NCI-H1930 (cell line): ENCODE results near the gene MCAT.
"Not testable (repeated sequence)": the region's sequence is repeated elsewhere in the genome, so short reads cannot be mapped to it uniquely, and the experiment has no call there.

Source experiments
- DNase-seq, 2 experiments: peaks; one replicate each; lab custom pipeline; 2025; lab: John Stamatoyannopoulos, UW

Gene MCAT

DNA sequence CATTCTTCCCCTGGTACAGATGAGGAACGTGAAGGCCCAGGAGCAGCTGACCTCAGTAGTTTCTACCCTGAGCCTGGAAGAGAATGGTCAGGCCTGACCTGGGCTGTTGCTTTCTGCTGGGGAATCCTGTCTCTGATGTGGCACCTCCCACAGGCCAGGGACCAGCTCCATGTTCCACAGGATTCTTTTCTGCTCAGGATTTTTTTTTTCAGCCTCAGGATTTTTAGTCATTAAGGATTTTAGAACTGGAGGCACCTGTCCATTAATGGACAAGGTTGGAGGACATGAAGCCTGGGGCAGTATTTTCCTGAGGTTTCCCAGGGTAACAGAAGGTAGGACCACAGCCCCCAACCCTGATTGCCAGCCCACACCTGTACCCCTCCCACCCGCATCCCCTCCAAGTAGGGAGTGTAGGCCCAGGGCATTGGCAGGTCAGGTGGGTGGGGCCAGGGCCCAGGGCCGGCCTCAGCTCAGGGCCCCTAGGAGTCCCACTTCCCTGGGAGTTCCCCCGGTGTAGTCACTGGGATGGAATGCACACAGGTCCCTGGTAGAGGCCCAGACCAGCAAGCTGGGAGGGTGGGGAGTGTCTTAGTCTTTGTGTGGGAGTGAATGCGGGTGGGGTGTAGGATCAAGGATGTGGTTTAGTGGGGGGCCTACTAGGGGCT, 16.6 kb downstream of the MCAT start:
- DNase-seq, result no peak

DNA sequence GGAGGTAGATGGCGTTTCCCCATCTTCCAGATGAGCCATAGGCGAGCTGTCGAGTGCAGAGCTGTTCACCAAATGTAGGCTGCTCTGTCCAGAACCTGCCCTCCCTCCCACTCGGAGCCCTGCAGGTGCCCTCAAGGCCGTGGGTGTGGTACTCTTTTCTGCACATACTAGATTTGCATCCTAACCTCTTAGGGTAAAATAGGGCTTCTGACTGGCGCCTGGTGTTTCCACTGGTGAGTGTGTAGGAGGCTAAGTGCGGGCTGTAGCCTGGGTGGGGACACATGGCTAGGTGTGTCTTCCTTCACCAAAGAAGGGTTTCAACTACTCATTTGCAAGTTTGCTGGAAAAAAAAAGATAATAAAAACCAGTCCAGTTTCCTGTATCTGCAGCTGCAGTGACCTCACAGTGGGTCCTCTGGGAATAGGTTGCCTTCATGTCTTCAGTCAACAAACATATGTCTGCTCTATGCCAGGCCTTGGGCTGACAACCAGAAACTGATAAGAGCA, 24.2 kb downstream of the MCAT start:
- DNase-seq, result no peak

DNA sequence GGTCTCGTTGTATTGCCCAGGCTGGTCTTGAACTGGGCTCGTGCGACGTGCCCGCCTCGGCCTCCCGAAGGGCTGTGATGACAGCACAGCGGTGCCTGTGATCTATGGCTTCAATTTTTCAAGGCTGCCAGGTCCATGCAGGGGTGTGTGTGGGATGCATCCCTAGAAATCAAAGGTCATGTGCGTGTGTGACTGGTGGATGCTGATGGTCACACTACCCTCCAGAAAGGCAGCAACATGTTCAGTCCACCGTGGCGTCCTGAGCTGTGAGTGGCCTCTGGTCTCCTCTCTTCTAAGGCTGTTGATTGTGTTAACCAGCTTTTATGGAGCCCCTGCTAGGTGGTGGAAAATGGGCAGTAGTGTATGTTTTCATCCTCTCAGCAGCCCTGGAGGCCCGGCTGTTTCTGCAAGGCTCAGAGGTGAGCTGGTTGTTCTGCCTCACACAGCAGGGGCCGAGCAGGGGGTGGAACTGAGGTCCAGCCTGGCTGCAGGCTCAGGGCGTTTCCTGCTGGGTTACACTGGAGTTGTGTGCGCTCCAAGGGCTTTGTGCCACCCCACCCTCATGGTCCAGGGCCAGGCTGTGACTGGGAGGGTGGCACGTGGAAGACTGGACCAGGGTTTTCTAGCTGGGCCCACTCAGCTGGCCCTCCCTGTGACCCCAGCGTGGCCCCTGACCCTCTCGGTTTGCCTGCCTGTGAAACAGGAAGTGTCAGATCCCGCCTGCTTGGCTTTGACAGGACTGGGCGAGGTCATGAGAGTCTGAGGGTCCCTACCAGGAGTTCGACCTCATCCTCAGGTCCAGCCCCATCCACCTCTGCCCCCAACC, 25.0 kb downstream of the MCAT start:
- DNase-seq, result no peak

DNA sequence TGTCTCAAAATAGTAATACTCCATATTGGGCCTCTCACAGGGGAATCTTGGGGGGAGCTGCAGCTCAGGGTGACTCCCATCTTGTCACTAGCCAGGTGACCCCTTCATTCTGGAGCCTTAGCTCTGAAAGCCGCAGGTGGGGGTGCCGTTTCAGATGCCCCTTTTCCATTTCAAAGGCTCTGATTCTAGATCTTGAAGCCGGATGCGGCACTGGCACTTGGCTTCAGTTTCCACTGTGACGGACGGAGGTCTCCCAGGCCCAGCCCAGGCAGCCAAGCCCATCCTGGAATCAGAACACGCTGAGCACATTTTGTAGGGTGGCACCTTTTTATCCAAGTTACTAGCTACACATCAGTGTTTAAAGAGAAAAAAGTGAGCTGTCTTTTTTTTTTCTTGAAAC, 26.3 kb downstream of the MCAT start:
- DNase-seq, result no peak

DNA sequence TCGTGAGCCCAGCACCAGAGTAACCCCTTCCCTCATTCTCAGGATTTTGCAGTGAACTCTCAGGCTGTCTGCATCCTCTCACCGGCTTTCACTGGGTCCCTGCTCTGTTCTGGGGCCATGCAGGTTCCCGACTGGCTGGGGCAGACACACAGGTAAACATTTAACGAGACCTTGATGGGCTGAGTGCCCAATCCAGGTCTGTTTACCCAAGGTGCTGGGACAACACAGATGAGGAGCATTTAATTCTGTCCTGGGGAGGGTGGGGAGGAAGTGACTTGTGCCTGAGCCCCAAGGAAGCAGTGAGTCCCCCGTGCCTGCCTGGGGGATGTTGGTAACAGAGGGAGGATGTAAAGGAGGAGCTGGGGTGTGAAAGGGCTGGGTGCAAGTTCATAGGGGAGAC, 28.2 kb downstream of the MCAT start:
- no peak for DNase-seq

DNA sequence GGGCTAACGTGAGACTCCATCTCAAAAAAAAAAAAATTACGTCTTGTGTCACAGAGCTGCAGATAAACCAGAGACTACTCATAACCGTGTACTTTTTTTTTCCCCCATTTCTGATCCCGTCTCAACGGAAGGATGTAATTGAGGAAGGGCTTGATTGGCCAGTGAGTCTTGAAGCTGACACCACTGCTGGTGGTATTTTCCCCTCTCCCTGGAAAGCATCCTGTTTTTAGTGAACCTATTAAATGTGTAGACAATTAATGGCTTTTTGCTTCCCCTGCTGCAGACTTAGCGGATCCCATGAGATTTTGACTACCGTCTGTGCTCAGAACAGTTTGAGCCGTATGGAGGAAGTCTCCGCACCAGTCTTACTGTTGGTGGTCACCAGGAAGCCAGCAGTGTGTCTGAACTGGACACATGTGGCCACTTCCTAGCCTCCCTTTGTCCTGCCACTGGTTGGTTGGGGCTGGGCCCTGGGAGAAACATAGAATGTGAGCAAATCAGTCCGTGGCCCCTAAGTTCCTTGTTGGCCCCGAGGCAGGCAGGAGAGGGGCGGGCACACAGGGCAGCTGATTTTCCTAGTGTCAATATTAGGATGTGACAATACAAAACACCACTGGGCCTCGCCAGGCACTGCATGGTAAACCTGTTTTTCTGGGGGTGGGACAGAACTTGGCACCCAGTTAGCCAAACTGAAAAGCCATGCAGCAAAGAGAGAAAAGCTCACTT, 29.5 kb downstream of the MCAT start:
- no peak for DNase-seq

DNA sequence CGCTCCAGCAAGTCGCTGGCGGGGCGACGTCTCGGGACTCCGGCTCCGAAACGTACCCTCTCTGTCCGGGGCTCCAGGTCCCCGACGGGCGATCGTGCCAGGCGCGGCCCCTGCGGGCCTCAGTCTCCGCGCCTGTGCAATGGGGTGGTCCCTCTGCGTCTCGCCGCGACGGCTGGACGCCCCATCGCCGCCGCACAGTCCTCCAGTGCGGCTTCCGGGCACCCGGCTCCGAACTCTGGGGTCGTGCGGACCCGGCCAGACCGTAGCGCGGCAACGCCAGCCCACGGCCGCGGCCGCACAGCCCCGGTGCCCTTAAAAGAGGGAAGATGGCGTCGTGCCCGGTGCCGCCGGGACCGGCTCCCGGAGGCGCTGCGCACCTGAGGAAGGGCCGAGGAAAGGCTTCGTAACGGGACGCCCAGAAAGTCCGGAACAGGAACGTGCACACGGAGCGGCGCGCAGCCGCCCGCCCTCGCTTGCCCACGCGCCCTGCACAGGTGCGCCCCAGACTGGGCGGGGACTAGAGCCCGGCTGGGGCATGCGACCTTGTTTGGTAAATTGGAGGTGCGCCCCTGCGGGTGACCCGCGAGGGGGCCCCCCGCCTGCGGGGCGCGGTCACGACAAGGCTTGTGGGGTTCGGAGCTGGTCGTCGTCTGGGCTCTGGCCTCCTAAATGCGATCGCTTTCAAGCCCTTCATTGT, 32.1 kb downstream of the MCAT start:
- DNase-seq, result no peak

DNA sequence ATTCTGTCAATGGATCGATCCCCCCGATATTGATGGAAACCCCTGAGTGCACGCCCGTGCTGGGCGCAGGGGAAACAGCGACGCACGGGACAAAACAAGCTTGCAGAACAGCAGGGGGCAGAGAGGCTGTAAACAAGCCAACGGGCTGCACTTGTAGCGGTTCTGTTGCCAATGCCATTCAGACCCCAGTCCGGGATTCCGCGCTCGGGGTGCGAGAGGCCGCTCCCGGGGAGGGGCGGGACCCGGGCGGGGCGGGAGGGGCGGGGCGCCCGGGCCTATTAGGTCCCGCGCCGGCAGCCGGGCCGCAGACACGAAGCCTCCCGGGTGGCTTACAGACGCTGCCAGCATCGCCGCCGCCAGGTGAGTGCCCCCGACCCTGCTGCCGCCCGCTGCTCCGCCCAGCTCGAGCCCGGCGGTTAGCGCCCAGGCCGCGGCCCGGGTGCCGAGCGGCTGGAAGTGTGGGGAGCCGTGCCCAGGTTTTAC, 32.7 kb downstream of the MCAT start, which contains the start of gene BIK:
BIK (plus strand) TSS at position 307 of the 483 bp plus-strand sequence. CDS start 13,273 bp downstream, outside the sequence.
- DNase-seq, result peak in 1 of 2 experiments; percentile 22

DNA sequence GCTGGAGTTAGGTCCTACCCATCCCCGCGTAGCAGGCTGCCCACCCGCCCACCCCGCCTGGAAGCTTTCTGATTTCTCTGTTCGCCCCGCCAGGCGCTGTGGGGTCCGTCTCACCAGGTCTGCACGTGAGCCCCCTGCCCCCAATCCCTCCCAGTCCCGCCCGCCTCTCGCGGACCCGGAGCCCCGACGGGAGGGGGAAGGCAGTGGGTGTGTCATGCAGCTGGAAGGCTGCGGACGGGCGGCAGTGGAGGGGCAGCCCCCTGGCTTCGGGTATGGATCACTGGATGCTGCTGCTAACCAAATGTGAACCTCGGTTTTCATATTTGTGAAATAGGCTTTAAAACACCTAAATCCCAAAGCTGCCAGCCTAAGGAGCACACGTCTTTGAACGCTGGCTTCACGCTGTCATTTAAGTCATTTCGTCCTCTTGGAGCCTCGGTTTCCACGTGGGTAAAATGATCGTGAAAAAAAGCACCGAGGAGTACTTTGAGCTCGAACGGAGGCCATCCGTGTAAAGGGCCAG, 33.2 kb downstream of the MCAT start:
- no peak for DNase-seq

DNA sequence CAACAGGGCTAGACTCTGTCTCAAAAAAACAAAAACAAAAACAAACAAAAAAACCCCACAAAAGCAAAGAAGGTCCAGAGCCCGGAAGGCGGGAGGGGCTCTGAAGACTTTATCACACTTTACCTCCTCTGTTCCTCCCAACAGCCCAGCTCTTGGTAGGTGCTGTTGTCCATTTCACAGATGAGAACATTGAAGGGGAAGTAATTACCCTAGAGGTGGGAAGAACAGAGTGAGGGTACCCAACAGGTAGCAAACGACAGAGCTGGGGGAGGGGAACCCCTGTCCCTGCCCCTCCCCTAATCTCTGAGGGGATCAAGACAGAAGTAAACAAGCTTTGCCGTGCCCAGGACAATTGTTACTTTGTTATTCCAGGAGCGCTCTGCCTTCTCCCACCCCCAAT, 33.7 kb downstream of the MCAT start:
- no peak for DNase-seq

DNA sequence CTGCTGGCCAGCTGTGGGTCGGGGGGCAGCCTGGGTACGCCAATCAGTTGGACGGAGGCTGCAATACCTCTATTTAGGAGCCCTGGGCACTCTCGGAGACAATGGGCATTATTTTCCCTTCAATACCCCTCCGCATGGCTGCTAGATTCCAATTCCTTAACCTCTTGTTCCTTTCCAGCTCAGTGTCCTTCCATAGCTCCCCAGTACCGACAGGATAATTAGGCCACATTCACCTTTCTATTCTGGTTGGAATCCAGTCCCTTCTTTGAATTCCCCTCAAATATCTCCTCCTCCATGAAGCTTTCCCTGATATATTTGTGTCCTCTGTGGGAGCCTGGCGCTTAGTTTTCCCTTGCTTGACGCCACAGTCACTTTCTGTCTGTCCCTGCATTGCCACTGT, 36.9 kb downstream of the MCAT start:
- no peak for DNase-seq

DNA sequence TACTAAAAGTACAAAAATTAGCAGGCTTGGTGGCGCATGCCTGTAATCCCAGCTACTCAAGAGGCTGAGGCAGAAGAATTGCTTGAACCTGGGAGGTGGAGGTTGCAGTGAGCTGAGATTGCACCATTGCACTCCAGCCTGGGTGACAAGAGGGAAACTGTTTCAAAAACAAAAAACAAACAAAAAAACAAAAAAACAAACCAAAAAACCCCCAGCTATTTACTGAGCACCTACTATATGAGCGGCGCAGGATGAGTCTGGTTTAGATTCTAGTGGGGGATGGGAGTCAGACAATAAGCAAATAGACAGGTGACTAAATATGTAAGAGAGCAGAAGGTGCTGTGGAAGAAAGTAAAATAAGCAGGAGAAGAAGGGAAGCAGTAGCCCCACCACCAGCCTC, 38.2 kb downstream of the MCAT start:
- DNase-seq, result not testable (repeated sequence)

DNA sequence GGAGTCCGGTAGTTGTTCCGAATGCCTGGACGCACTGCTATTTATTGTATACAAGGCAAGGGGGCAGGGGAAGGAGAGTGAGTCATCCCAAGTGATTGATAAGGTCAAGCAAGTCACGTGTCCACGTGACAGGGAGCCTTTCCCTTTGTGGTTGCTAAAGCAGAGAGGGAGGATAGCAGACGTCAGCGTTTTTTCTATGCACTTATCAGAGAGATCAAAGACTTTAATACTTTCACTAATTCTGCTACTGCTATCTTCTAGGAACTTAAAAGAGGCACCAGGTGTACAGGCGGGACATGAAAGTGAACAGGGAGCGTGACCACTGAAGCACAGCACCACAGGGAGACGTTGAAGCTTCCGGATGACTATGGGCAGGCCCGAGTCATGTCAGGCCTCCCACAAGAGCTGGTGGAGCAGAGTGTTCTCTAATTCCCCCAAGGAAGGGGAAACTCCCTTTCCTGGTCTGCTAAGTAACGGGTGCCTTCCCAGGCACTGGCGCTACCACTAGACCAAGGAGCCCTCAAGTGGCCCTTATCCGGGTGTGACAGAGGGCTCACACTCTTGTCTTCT, 39.1 kb downstream of the MCAT start:
- not testable (repeated sequence) for DNase-seq

DNA sequence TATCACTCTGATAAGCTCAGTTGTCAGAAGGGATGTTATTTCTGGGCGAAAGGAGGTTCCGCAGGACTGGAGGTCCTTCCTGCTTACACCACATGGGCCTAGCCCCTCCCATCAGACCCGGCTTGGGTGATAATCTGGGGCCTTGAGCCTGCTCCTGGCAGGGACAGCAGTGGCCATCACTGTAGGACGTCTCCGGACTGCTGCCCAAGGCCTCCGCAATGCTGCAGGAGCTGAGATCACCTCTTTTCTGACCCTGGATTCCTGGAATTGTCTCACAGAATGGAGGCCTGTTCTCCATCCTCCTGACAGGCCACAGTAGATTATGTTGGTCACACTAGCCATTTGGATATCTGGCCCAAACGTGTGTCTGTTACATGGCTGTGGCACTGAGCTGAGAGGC, 41.9 kb downstream of the MCAT start:
- no peak for DNase-seq

DNA sequence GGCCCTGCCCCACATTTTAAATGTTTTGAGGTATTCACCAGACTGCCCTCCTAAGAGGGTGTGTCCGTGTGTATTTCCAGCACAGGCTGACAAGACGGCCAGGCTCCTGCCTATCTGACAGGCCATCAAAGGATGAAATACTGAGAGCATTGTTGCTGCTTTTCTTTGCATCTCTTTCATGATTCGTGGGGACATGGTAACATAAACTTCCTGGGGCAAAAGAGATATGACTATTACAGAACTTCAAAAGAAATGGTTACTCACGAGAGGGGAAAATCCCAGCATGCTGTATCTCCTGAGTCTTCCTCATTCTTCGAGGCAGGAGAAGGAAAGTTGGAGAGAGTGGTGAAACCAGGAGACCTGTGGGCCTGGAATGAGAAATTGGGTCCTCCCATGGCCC, 43.0 kb downstream of the MCAT start:
- DNase-seq, result no peak

DNA sequence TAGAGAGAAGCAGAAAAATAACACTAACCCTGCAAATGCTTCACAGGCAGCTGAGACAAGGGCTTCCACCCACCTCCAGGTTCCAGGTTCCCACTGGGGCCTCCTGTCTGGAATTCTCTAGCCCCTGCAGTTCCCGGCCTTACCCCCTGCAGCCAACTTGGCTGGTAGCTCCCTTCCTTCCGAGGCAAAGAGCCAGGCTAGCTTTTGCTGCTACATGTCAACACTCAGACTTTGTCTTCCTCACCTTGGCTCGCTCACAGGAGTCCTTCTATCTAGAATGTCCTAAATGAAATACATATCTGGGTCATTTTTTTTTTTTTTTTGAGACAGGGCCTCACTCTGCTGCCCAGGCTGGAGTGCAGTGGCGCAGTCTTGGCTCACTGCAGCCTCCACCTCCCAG, 44.1 kb downstream of the MCAT start:
- DNase-seq, result no peak

DNA sequence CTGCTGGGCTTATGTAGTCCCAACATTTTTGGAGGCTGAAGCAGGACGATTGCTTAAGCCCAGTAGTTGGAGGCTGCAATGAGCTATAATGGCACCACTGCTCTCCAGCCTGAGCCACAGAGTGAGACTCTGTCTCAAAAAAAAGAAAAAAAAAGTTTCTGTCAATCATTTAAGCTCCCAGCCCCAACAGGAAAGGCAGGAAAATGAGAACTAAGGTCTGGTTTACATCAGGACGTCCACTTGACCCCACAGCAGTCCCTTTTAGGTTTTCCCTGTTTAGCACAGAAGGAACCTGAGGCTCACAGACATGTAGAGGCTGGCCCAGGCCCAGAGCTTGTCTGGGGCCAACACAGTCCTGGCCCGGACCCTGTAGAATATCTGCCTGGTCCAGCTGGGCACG, 44.8 kb downstream of the MCAT start:
- DNase-seq, result no peak

DNA sequence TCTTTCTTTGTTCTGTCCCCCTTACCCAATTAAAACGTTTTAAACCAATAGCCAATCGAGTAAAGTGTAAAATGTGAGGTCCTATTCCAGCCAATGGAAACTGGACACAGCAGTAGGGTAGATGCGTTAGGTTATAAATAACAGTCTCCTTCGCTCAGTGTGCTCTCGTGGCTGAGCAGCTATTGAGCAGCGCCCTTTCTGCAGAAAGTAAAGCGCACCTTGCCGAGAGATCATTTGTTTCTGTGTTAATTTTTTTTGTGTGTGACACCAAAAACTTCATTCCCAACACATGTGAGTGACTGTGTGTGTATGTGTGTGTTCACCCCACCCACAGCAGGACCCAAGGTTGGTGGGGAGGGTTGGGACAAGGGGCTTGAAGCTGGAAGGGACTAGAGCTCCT, 46.8 kb downstream of the MCAT start:
- DNase-seq, result no peak

DNA sequence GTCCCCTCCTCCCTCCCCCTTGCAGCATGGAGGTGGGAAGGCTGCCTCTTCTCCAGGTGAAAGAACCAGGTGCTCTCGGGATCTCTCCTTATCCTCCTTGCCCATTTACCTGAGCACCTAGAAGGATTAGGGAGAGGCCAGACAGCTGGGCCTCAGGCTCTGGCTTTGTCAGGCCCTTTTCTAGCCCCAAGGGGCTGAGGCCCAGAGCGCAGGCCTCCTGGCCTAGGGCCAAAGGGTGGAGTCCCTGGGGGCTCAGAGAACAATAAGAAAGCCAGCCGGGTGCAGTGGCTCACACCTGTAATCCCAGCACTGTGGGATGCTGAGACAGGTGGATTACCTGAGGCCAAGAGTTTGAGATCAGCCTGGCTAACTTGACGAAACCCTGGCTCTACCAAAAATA, 48.6 kb downstream of the MCAT start:
- no peak for DNase-seq

DNA sequence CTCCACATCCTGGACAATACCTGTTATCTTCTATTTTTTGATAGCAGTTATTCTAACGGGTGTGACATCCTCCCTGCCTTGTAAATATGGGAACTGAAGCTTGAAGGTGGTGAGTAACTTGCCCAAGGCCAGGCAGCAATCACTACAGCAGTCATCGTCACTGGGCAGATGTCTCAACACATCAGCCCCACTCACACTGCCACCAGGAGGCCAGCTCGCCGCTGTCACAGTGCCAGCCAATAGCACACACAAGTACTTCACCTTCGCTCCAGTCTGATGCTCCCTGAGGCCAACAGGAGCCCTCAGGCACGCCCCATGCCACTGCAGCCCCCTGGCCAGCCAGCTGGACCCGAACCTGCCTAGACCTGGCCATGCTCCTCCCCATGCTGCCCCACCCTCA, 49.1 kb downstream of the MCAT start:
- DNase-seq, result no peak

DNA sequence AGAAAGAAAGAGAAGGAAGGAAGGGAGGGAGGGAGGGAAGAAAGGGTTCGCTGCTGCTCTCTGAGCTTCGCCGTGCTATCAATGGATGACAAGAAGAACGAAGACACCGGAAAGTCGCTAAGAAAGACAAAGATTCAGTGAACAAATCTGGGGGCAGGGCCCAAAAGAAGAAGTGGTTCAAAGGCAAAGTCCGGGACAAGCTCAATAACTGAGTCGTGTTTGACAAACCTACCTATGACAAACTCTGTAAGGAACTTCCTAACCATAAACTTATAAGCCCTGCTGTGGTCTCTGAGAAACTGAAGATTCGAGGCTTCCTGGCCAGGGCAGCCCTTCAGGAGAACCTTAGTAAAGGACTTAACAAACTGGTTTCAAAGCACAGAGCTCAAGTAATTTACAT, 51.1 kb downstream of the MCAT start:
- DNase-seq, result no peak
